T-cell (primary cell): ENCODE data around the gene MRPS26. TPM values are rescaled to one million over a fixed set of nuclear protein-coding genes. Genes with fewer than 3 reads are reported as not detected.
"Not testable (repeated sequence)": the region's sequence is repeated elsewhere in the genome, so short reads cannot be mapped to it uniquely, and the experiment has no call there.

ENCODE experiments used
- ATAC-seq, 4 experiments: fragments of 200-7000 bp in 3 of 4; fragments of 150-1000 bp in 1 of 4; cut with Tn5 transposase; replicated peaks in 1 of 4; 1 replicate in 3 of 4; 2 replicates in 1 of 4; pipeline ENCODE4 v1.10.0; 2021; ENCODE audit warnings: moderate library complexity in 3 of 4, mild to moderate bottlenecking in 2 of 4, moderate number of reproducible peaks in 1 of 4
- CTCF ChIA-PET, 2 donors: fragments of 300-600 bp; sonication (Branson Sonifier 250); formaldehyde crosslinking; loops; one replicate each; lab custom pipeline; 2022; ENCODE audit warnings: antibody characterized with exemption in 2 of 2; lab: Charles Lee
- POLR2A ChIA-PET, 2 donors: fragments of 300-600 bp; sonication (Branson Sonifier 250); formaldehyde crosslinking; loops; one replicate each; lab custom pipeline; 2022; ENCODE audit warnings: antibody characterized with exemption in 2 of 2; lab: Charles Lee
- DNase-seq, 35 experiments: peaks; one replicate each; pipeline versions ENCODE4 v3.0.0 to v3.0.0-alpha.2; 2013 to 2023
- H3K27ac ChIP-seq: one replicate; pipeline ENCODE4 v1.5.1; 2013; ENCODE audit warnings: low read length
- H3K27me3 ChIP-seq, 2 experiments: replicated peaks in 1 of 2; 1 replicate in 1 of 2; 2 replicates in 1 of 2; pipeline versions ENCODE4 v1.6.1 to v1.7.0; 2013; ENCODE audit warnings: low read length in 1 of 2, mixed read lengths in 1 of 2; ENCODE audit not compliant: control insufficient read depth in 2 of 2, insufficient read depth in 2 of 2; ENCODE audit errors: extremely low read depth in 1 of 2
- H3K36me3 ChIP-seq, 2 donors: 1 replicate in 1 of 2; 2 replicates in 1 of 2; pipeline versions ENCODE4 v1.6.1 to v1.7.0; 2013; ENCODE audit warnings: low read length in 1 of 2; ENCODE audit not compliant: control insufficient read depth in 2 of 2, insufficient read depth in 1 of 2; ENCODE audit errors: extremely low read depth in 1 of 2
- H3K4me1 ChIP-seq, 2 experiments: 1 replicate in 1 of 2; 2 replicates in 1 of 2; pipeline versions ENCODE4 v1.6.1 to v1.7.0; 2013; ENCODE audit warnings: low read length in 2 of 2, mixed read lengths in 1 of 2; ENCODE audit not compliant: insufficient read depth in 2 of 2, control insufficient read depth in 1 of 2; ENCODE audit errors: extremely low read depth in 1 of 2
- H3K4me3 ChIP-seq, 2 donors: 1 replicate in 1 of 2; 2 replicates in 1 of 2; pipeline versions ENCODE4 v1.5.1 to v1.7.0; 2013; ENCODE audit warnings: mild to moderate bottlenecking in 2 of 2, low read length in 1 of 2, moderate library complexity in 1 of 2; ENCODE audit not compliant: control insufficient read depth in 1 of 2; ENCODE audit errors: extremely low read depth in 1 of 2
- H3K9me3 ChIP-seq: 2 replicates; pipeline ENCODE4 v1.7.0; 2013
- H3K27ac Mint-ChIP-seq, 2 donors: one replicate each; pipeline ENCODE4 v1.8.0; 2020 to 2021; ENCODE audit warnings: mild to moderate bottlenecking in 2 of 2, mixed read lengths in 2 of 2
- H3K27me3 Mint-ChIP-seq, 2 donors: one replicate each; pipeline ENCODE4 v1.8.0; 2021 to 2022; ENCODE audit warnings: mixed read lengths in 2 of 2
- H3K36me3 Mint-ChIP-seq: one replicate; pipeline ENCODE4 v1.8.0; 2021; ENCODE audit warnings: mixed read lengths
- H3K4me1 Mint-ChIP-seq, 3 donors: one replicate each; pipeline ENCODE4 v1.8.0; 2020 to 2022; ENCODE audit warnings: mixed read lengths in 3 of 3, mild to moderate bottlenecking in 1 of 3
- H3K4me3 Mint-ChIP-seq, 3 donors: one replicate each; pipeline ENCODE4 v1.8.0; 2020 to 2022; ENCODE audit warnings: mild to moderate bottlenecking in 3 of 3, mixed read lengths in 3 of 3, moderate library complexity in 3 of 3
- H3K9me3 Mint-ChIP-seq, 3 donors: one replicate each; pipeline ENCODE4 v1.8.0; 2020 to 2022; ENCODE audit warnings: mixed read lengths in 3 of 3
- WGBS: methylation state at CpG from one replicate; pipeline ENCODE4 v1.1.5; 2013; ENCODE audit warnings: missing lambda C conversion rate; ENCODE audit not compliant: insufficient coverage; 5-methylcytosine and 5-hydroxymethylcytosine counted together
- total RNA-seq, 35 experiments: library from RNA in 6 of 35; stranded (reverse) in 6 of 35; fragments of 120-200 nt in 1 of 35; gene quantifications; one replicate each; pipeline versions ENCODE4 v1.2.1 to v1.2.4 and lab custom pipeline; 2013 to 2026

The MRPS26 gene
- total RNA-seq, 5 donors from 2014 or later (not counting 1 experiment from before 2014, with no cell fraction given), result 20.9 to 38.5 (median 36.8) TPM

DNA sequence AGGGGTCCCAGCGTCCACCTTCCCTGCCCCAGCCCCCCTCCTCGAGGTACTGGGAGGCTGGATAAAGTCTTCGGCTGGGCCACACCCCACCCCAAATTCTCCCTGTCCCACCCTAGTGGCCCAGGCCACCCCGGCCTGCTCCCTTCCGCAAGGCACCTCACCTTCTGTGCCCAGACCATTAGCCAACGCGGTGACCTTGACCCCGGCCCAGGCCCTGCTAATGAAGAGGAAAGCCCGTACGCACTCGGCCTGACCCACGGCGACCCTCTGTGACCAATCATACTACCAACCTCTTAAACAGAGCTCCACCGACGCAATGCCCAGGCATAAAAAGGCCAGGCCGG lies 25.4 kb downstream of the MRPS26 start:
- H3K27ac ChIP-seq, result no peak overlapping the region
- ChIA-PET POLR2A (no interaction called here), CTCF (no interaction called here)
- peaks cover 4 to 22% of the 10 kb centered on the region in 2 experiments for H3K4me1 ChIP-seq
- H3K27me3 ChIP-seq, result peaks cover 0 to 15% of the 10 kb centered on the region in 2 experiments
- H3K36me3 ChIP-seq, result no peaks in the 10 kb centered on the region
- DNase-seq (no peak), ATAC-seq (no peak)
- Mint-ChIP-seq H3K36me3 (peaks cover 5% of the 10 kb centered on the region), H3K9me3 (no peaks in the 10 kb centered on the region), H3K27me3 (peaks cover 0 to 2% of the 10 kb centered on the region in 2 donors), H3K27ac (peak overlapping the region in 1 of 2 donors; percentile 80), H3K4me3 (peak overlapping the region; percentile 75 to 86 (median 78)), H3K4me1 (peaks cover 14 to 32% (median 18%) of the 10 kb centered on the region in 3 donors)
- H3K4me3 ChIP-seq, result peak overlapping the region; percentile 41 to 54
- H3K9me3 ChIP-seq, result no peaks in the 10 kb centered on the region
- 89% methylated on average over 13 of the region's 16 CpGs for WGBS

DNA sequence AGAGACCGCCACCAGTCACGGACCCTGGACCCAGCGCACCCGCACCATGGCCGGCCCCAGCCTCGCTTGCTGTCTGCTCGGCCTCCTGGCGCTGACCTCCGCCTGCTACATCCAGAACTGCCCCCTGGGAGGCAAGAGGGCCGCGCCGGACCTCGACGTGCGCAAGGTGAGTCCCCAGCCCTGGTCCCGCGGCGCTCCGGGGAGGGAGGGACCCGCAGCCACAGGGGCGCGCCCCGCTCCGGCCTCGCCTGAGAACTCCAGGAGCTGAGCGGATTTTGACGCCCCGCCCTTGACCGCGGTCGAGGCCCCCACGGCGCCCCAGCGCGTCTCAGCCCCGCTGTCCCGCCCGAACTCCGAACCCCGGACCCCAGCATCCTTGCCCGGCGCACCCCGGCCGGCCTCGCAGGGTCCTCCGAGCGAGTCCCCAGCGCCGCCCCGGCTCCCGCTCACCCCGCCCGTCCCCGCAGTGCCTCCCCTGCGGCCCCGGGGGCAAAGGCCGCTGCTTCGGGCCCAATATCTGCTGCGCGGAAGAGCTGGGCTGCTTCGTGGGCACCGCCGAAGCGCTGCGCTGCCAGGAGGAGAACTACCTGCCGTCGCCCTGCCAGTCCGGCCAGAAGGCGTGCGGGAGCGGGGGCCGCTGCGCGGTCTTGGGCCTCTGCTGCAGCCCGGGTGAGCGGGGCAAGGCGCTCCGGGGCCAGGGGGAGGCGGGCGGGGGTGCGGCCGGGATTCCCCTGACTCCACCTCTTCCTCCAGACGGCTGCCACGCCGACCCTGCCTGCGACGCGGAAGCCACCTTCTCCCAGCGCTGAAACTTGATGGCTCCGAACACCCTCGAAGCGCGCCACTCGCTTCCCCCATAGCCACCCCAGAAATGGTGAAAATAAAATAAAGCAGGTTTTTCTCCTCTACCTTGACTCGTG lies 26.0 kb downstream of the MRPS26 start, which contains the start of gene OXT:
TSS of gene OXT (plus strand) at position 11 of the 920 bp plus-strand sequence. CDS start at position 47, 36 bp downstream.
- Mint-ChIP-seq H3K27ac (peak within 1 kb of the TSS; percentile 73 to 90), H3K4me1 (peaks cover 16 to 35% (median 21%) of the 10 kb centered on the region in 3 donors), H3K36me3 (peaks cover 5% of the 10 kb centered on the region), H3K4me3 (peak within 1 kb of the TSS; percentile 75 to 86 (median 78)), H3K9me3 (no peaks in the 10 kb centered on the region), H3K27me3 (peaks cover 0 to 2% of the 10 kb centered on the region in 2 donors)
- 10% methylated on average over 76 of the region's 95 CpGs for WGBS
- Histone ChIP-seq H3K36me3 (no peaks in the 10 kb centered on the region), H3K9me3 (no peaks in the 10 kb centered on the region), H3K27me3 (peaks cover 0 to 17% of the 10 kb centered on the region in 2 experiments), H3K27ac (peak within 1 kb of the TSS; percentile 47), H3K4me1 (peaks cover 4 to 24% of the 10 kb centered on the region in 2 experiments), H3K4me3 (peak within 1 kb of the TSS; percentile 41 to 54)
- ChIA-PET CTCF (no interaction called here), POLR2A (interaction anchor here in 1 of 2 donors (1.2 kb wide), 1 partner anchor 21 kb away, joined by 3 read pairs; no protein-coding TSS in a partner anchor)
- ATAC-seq (peak; percentile 85 to 91 (median 89)), DNase-seq (peak; percentile 56 to 86 (median 72))

DNA sequence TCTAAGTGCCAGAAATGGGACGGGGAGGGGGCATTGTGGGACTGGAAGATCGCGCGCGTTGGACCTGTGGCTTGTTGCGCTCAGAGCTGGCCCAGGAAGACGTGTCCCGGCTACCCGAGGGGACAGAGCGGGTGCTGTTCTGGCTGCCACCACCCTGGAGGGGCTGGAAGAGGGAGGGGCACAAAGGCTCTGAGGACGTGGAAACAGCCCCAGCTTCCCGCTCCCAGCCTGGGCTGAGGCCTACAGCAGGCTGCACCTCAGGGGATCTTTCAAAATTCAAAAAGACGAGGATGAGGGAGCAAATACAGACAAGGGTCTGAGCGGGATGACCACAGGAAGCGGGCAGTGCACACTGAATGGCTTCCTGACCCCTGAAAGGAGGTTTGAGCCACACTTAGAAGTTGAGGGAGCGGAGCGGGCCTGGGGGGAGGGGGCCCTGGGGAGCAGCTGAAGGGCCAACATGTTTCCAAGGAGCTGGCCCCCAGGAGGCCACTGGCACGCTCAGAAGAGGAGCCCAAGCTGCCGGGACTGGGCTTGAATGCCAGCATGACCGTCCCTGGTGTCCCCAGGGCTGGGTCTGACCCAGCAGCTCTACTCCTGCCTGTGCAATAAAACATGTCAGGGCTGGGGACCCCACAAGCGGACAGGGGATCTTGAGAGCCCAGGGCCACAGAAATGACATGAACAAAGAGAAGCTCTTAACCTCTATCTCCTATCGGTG lies 26.8 kb downstream of the MRPS26 start:
- Histone ChIP-seq H3K9me3 (no peaks in the 10 kb centered on the region), H3K4me1 (peaks cover 4 to 32% of the 10 kb centered on the region in 2 experiments), H3K36me3 (no peaks in the 10 kb centered on the region), H3K27ac (peak overlapping the region; percentile 47), H3K27me3 (peaks cover 0 to 18% of the 10 kb centered on the region in 2 experiments), H3K4me3 (peak overlapping the region; percentile 41 to 54)
- no peaks in the 10 kb centered on the region for H3K9me3 Mint-ChIP-seq
- WGBS, result 91% methylated on average over 22 of the region's 22 CpGs
- H3K36me3 Mint-ChIP-seq, result peaks cover 5% of the 10 kb centered on the region
- POLR2A ChIA-PET, result interaction anchor here in 1 of 2 donors (1.2 kb wide), 1 partner anchor 20 kb away, joined by 3 read pairs; no protein-coding TSS in a partner anchor
- peaks cover 22 to 42% (median 27%) of the 10 kb centered on the region in 3 donors for H3K4me1 Mint-ChIP-seq
- no peak for ATAC-seq
- peak overlapping the region; percentile 73 to 90 for H3K27ac Mint-ChIP-seq
- CTCF ChIA-PET, result no interaction called here
- peak overlapping the region; percentile 75 to 86 (median 75) for H3K4me3 Mint-ChIP-seq
- no peak for DNase-seq
- H3K27me3 Mint-ChIP-seq, result peaks cover 0 to 2% of the 10 kb centered on the region in 2 donors

DNA sequence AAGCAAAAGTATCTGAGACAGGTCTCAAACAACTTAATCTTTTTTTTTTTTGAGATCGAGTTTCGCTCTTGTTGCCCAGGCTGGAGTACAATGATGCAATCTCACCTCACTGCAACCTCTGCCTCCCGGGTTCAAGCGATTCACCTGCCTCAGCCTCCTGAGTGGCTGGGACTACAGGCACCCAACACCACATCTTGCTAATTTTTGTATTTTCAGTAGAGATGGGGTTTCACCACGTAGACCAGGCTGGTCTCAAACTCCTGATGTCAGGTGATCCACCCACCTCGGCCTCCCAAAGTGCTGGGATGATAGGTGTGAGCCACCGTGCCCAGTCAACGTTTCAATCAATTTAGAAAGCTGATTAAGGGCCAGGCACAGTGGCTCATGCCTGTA lies 27.4 kb downstream of the MRPS26 start:
- H3K9me3 Mint-ChIP-seq, POLR2A ChIA-PET, ATAC-seq: not testable (repeated sequence)

DNA sequence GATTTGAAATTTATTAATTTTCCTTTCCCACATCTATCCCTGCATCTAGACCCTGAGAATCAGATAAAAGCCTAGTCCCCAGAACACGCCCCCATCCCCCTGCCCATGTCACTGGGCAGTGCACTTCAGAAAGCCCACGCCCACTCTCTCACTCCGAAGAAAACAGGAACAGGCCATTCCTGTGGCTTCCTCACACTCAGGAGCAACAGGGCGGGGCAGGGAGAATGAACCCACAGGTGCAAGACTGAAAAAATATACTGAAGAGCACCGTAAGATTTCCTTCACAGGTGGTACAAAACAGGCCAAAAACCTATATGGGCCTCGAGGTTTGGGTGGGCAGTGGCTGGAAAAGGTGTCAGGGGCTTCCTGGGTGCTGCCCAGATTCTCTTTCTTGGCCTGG lies 29.0 kb downstream of the MRPS26 start:
- 43% methylated on average over 3 of the region's 6 CpGs for WGBS
- CTCF ChIA-PET, result interaction anchor here in 1 of 2 donors (0.6 kb wide), 1 partner anchor 23 kb away, joined by 3 read pairs; no protein-coding TSS in a partner anchor
- POLR2A ChIA-PET, result no interaction called here
- peaks cover 4 to 34% of the 10 kb centered on the region in 2 experiments for H3K4me1 ChIP-seq
- DNase-seq (no peak), ATAC-seq (no peak)
- H3K4me3 Mint-ChIP-seq, result no peak overlapping the region
- peaks cover 0 to 20% of the 10 kb centered on the region in 2 experiments for H3K27me3 ChIP-seq
- H3K4me3 ChIP-seq, result no peak overlapping the region
- H3K9me3 ChIP-seq, result no peaks in the 10 kb centered on the region
- peaks cover 0 to 8% of the 10 kb centered on the region in 2 donors for H3K27me3 Mint-ChIP-seq
- H3K36me3 Mint-ChIP-seq, result no peaks in the 10 kb centered on the region
- H3K4me1 Mint-ChIP-seq, result peaks cover 25 to 41% (median 28%) of the 10 kb centered on the region in 3 donors
- no peak overlapping the region for H3K27ac ChIP-seq
- H3K36me3 ChIP-seq, result no peaks in the 10 kb centered on the region
- no peak overlapping the region for H3K27ac Mint-ChIP-seq
- H3K9me3 Mint-ChIP-seq, result no peaks in the 10 kb centered on the region

More for the DNA sequence above, 27.4 kb downstream of the MRPS26 start:
- H3K27me3 Mint-ChIP-seq, CTCF ChIA-PET, H3K9me3 ChIP-seq, H3K36me3 ChIP-seq, H3K27ac ChIP-seq, DNase-seq, H3K4me3 ChIP-seq, H3K36me3 Mint-ChIP-seq: not testable (repeated sequence)
- Histone ChIP-seq H3K27me3 (peaks cover 0 to 18% of the 10 kb centered on the region in 2 experiments), H3K4me1 (peaks cover 4 to 34% of the 10 kb centered on the region in 2 experiments)
- WGBS, result 89% methylated on average over 4 of the region's 8 CpGs
- H3K4me3 Mint-ChIP-seq, result peak overlapping the region; percentile 34 to 75 (median 54)
- peaks cover 25 to 45% (median 30%) of the 10 kb centered on the region in 3 donors for H3K4me1 Mint-ChIP-seq
- H3K27ac Mint-ChIP-seq, result peak overlapping the region in 1 of 2 donors; percentile 6

DNA sequence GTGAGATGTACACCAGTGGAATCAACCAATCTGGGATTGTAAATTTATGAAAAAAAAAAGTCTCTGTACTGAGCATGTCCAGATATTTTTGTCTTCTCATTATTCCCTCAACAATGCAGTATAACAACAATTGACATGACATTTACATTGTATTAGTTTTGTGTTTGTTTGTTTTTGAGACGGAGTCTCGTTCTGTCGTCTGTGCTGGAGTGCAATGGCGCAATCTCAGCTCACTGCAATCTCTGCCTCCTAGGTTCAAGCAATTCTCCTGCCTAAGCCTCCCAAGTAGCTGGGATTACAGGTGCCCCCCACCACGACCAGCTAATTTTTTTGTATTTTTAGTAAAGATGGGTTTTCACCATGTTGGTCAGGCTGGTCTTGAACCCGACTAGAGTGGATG lies 29.5 kb downstream of the MRPS26 start:
- H3K4me3 ChIP-seq, CTCF ChIA-PET, ATAC-seq, H3K9me3 Mint-ChIP-seq, H3K9me3 ChIP-seq, H3K27ac ChIP-seq, H3K27me3 Mint-ChIP-seq, H3K36me3 Mint-ChIP-seq, DNase-seq, POLR2A ChIA-PET, H3K4me3 Mint-ChIP-seq, H3K27ac Mint-ChIP-seq, H3K36me3 ChIP-seq: not testable (repeated sequence)
- no CpG with 5 or more reads among the region's 6 CpGs for WGBS
- peaks cover 0 to 20% of the 10 kb centered on the region in 2 experiments for H3K27me3 ChIP-seq
- H3K4me1 ChIP-seq, result peaks cover 4 to 34% of the 10 kb centered on the region in 2 experiments
- peaks cover 25 to 41% (median 28%) of the 10 kb centered on the region in 3 donors for H3K4me1 Mint-ChIP-seq
